HepG2 (cell line): Measurements from ENCODE around the gene FAM83C. TPM values are rescaled to one million over a fixed set of nuclear protein-coding genes. Genes with fewer than 3 reads are reported as not detected.

Source experiments
- ATAD3A ChIP-seq: sonication (generic); formaldehyde crosslinking; IDR thresholded peaks from 2 replicates; pipeline ENCODE4 v1.4.0; 2020; ENCODE audit warnings: missing genetic modification reagents
- BORCS8-MEF2B ChIP-seq: sonication (generic); formaldehyde crosslinking; IDR thresholded peaks from 2 replicates; pipeline ENCODE4 v1.8.0; 2022; ENCODE audit warnings: mild to moderate bottlenecking, missing genetic modification reagents
- ETV5 ChIP-seq: IDR thresholded peaks from 2 replicates; pipeline ENCODE4 v1.6.1; 2018; ENCODE audit warnings: missing biosample characterization, missing genetic modification reagents, inconsistent platforms, borderline replicate concordance
- HNRNPK ChIP-seq: fragments of 200-400 bp; formaldehyde crosslinking; IDR thresholded peaks from 2 replicates; pipeline ENCODE4 v1.6.1; 2018; ENCODE audit warnings: low read length, low read depth, moderate library complexity, mild to moderate bottlenecking; ENCODE audit not compliant: poor library complexity, severe bottlenecking
- MAFF ChIP-seq: IDR thresholded peaks from 2 replicates; pipeline ENCODE4 v1.6.1; 2011; ENCODE audit warnings: low read depth, low read length, improper control_type of control experiment
- MEIS1 ChIP-seq: sonication (generic); formaldehyde crosslinking; IDR thresholded peaks from 2 replicates; pipeline ENCODE4 v1.9.0; 2021; ENCODE audit warnings: mild to moderate bottlenecking, missing genetic modification reagents, moderate library complexity, borderline replicate concordance
- RAD21 ChIP-seq: fragments of 450-650 bp; formaldehyde crosslinking; IDR thresholded peaks from 2 replicates; pipeline ENCODE4 v1.5.0; 2020; ENCODE audit warnings: mild to moderate bottlenecking
- RBM22 ChIP-seq: fragments of 200-400 bp; formaldehyde crosslinking; optimal IDR thresholded peaks from 2 replicates; pipeline ENCODE3; 2017; ENCODE audit warnings: mild to moderate bottlenecking, low read length, moderate library complexity
- RFXANK ChIP-seq: IDR thresholded peaks from 2 replicates; pipeline ENCODE4 v1.6.1; 2016
- STAG1 ChIP-seq: sonication (generic); formaldehyde crosslinking; IDR thresholded peaks from 2 replicates; pipeline ENCODE4 v1.4.0; 2020; ENCODE audit warnings: missing genetic modification reagents
- XRCC5 ChIP-seq: fragments of 200-400 bp; formaldehyde crosslinking; optimal IDR thresholded peaks from 2 replicates; pipeline ENCODE3; 2017; ENCODE audit warnings: mild to moderate bottlenecking, low read length
- ZBTB7A ChIP-seq: sonication (generic); formaldehyde crosslinking; IDR thresholded peaks from 2 replicates; pipeline ENCODE4 v1.8.0; 2022; ENCODE audit warnings: mild to moderate bottlenecking, missing genetic modification reagents
- ZFP82 ChIP-seq: sonication (generic); formaldehyde crosslinking; IDR thresholded peaks from 2 replicates; pipeline ENCODE4 v1.5.1; 2020; ENCODE audit warnings: mild to moderate bottlenecking, missing genetic modification reagents, borderline replicate concordance
- ZFX ChIP-seq: sonication (generic); formaldehyde crosslinking; IDR thresholded peaks from 2 replicates; pipeline ENCODE4 v1.4.0; 2020; ENCODE audit warnings: mild to moderate bottlenecking, low read depth, missing genetic modification reagents, moderate library complexity
- ZNF143 ChIP-seq: sonication (generic); formaldehyde crosslinking; IDR thresholded peaks from 2 replicates; pipeline ENCODE4 v1.4.0; 2020; ENCODE audit warnings: missing genetic modification reagents
- ZNF280D ChIP-seq: sonication (generic); formaldehyde crosslinking; IDR thresholded peaks from 2 replicates; pipeline ENCODE4 v1.5.1; 2020; ENCODE audit warnings: mild to moderate bottlenecking, missing genetic modification reagents
- ZNF570 ChIP-seq: sonication (generic); formaldehyde crosslinking; IDR thresholded peaks from 2 replicates; pipeline ENCODE4 v1.4.0; 2020; ENCODE audit warnings: mild to moderate bottlenecking, missing genetic modification reagents, borderline replicate concordance
- ZNF589 ChIP-seq: sonication (generic); formaldehyde crosslinking; conservative IDR thresholded peaks from 2 replicates; pipeline ENCODE4 v1.8.0; 2022; ENCODE audit warnings: mild to moderate bottlenecking, moderate library complexity, missing genetic modification reagents
- ZNF704 ChIP-seq: sonication (generic); formaldehyde crosslinking; IDR thresholded peaks from 2 replicates; pipeline ENCODE4 v1.8.1; 2023; ENCODE audit warnings: mild to moderate bottlenecking, inconsistent platforms, moderate library complexity, missing genetic modification reagents, borderline replicate concordance
- ZNF709 ChIP-seq: sonication (generic); formaldehyde crosslinking; IDR thresholded peaks from 2 replicates; pipeline ENCODE4 v1.5.0; 2020; ENCODE audit warnings: mild to moderate bottlenecking, missing genetic modification reagents
- ZNF737 ChIP-seq: sonication (generic); formaldehyde crosslinking; IDR thresholded peaks from 2 replicates; pipeline ENCODE4 v1.5.0; 2020; ENCODE audit warnings: missing genetic modification reagents, mild to moderate bottlenecking, borderline replicate concordance
- polyA plus RNA-seq, 8 experiments: library from polyadenylated mRNA; depleted of rRNA in 3 of 8; stranded (reverse) in 7 of 8; unstranded in 1 of 8; fragments of >200 nt; fragmentation: Illumina TruSeq in 4 of 8; extraction: Trizol in 4 of 8; gene quantifications; 2 replicates each; pipeline versions ENCODE4 v1.2.1 to v1.2.3, GENCODE V29; 2011 to 2016; ENCODE audit warnings: low read depth in 4 of 8, missing spikeins in 1 of 8, mixed read lengths in 1 of 8; ENCODE audit not compliant: insufficient read depth in 1 of 8
- total RNA-seq, 5 experiments: library from RNA; depleted of rRNA; stranded (reverse); fragments of >200 nt; fragmentation: Illumina TruSeq; extraction: Trizol; gene quantifications; 2 replicates each; pipeline ENCODE4 v1.2.3, GENCODE V29; 2016; ENCODE audit warnings: low read depth in 1 of 5
- TF ChIP-seq, protein P1 (sequence below): sonication (generic); formaldehyde crosslinking; conservative IDR thresholded peaks from 2 replicates; pipeline ENCODE4 v1.4.0; 2020; ENCODE audit warnings: missing genetic modification reagents
- TF ChIP-seq, protein P2 (sequence below): sonication (generic); formaldehyde crosslinking; IDR thresholded peaks from 2 replicates; pipeline ENCODE4 v1.4.0; 2020; ENCODE audit warnings: missing genetic modification reagents, borderline replicate concordance

Gene FAM83C
- total and polyA plus RNA-seq, 2 of the 13 experiments (the other 11 are each of a cell fraction or from before 2014, with no cell fraction given) = 0.04 TPM; not detected in 1

DNA sequence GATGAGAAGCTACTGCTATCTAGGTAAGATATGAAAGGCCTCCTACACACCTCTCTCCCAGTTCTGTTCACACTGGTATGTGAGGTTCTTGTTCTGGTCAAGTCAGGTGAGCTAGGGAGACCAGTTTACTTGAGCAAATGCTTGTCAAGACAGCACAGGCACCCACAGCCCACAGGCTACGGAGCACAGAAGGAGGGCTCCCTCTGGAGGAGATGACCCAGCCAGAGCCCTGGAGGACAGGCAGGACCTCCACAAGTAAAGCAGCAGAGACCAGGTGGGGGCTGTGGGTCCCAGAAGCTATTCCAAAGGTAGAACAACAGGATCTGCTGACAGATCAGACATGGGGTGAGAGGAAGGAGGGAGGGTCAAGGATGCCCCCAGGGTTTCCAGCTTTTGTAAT, 27.5 kb downstream of the FAM83C start (continued):
- 0 out of 2 replicates have a peak, but pooled peaks have one; percentile 24 for TF ChIP-seq MEIS1
- no peak for TF ChIP-seq ZNF709 (CRISPR knock-in tag)
- TF ChIP-seq ETV5 = no peak
- TF ChIP-seq MAFF = no peak
- TF ChIP-seq ZNF280D = peak; percentile 77; the same call in 1 of the 2 replicates
- no peak for TF ChIP-seq RFXANK (CRISPR knock-in tag)
- TF ChIP-seq ATAD3A (CRISPR knock-in tag) = no peak
- no peak for TF ChIP-seq ZNF589 (CRISPR knock-in tag)
- no peak for TF ChIP-seq ZFP82 (CRISPR knock-in tag)
- TF ChIP-seq, protein P1, sequence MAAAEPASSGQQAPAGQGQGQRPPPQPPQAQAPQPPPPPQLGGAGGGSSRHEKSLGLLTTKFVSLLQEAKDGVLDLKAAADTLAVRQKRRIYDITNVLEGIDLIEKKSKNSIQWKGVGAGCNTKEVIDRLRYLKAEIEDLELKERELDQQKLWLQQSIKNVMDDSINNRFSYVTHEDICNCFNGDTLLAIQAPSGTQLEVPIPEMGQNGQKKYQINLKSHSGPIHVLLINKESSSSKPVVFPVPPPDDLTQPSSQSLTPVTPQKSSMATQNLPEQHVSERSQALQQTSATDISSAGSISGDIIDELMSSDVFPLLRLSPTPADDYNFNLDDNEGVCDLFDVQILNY (CRISPR knock-in tag) = no peak
- peak; percentile 76 for TF ChIP-seq RAD21
- no peak for TF ChIP-seq HNRNPK
- TF ChIP-seq ZFX (CRISPR knock-in tag) = peak; percentile 23; the same call in 1 of the 2 replicates
- TF ChIP-seq ZBTB7A (CRISPR knock-in tag) = no peak
- TF ChIP-seq ZNF704 = no peak
- TF ChIP-seq RBM22 = no peak
- no peak for TF ChIP-seq ZNF737 (CRISPR knock-in tag)
- peak; percentile 88 for TF ChIP-seq STAG1 (CRISPR knock-in tag)
- TF ChIP-seq XRCC5 = peak; percentile 65
- no peak for TF ChIP-seq ZNF570 (CRISPR knock-in tag)
- TF ChIP-seq, protein P2, sequence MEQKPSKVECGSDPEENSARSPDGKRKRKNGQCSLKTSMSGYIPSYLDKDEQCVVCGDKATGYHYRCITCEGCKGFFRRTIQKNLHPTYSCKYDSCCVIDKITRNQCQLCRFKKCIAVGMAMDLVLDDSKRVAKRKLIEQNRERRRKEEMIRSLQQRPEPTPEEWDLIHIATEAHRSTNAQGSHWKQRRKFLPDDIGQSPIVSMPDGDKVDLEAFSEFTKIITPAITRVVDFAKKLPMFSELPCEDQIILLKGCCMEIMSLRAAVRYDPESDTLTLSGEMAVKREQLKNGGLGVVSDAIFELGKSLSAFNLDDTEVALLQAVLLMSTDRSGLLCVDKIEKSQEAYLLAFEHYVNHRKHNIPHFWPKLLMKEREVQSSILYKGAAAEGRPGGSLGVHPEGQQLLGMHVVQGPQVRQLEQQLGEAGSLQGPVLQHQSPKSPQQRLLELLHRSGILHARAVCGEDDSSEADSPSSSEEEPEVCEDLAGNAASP = no peak
- no peak for TF ChIP-seq BORCS8-MEF2B
- TF ChIP-seq ZNF143 (CRISPR knock-in tag) = no peak
